ENCODE results near the gene CDC123.

GRCh38 chr10:12228851-12229250 lies 32.9 kb downstream of the CDC123 start:
- no peak for TF ChIP-seq TAF1 (IDR thresholded peaks at IDR 0.05; ENCODE audit: low read depth, low read length)
- TF ChIP-seq SPI1 (IDR thresholded peaks at IDR 0.05; ENCODE audit: low read depth, low read length), result no peak

Measured in GM12891 (cell line).